Measurements from ENCODE around the gene SLC7A11. TPM values are rescaled to one million over a fixed set of nuclear protein-coding genes. Genes with fewer than 3 reads are reported as not detected.

The SLC7A11 gene
- total and polyA plus RNA-seq, 2 donors (not counting 1 experiment from before 2014, with no cell fraction given): 9.6 to 74.8 TPM

DNA sequence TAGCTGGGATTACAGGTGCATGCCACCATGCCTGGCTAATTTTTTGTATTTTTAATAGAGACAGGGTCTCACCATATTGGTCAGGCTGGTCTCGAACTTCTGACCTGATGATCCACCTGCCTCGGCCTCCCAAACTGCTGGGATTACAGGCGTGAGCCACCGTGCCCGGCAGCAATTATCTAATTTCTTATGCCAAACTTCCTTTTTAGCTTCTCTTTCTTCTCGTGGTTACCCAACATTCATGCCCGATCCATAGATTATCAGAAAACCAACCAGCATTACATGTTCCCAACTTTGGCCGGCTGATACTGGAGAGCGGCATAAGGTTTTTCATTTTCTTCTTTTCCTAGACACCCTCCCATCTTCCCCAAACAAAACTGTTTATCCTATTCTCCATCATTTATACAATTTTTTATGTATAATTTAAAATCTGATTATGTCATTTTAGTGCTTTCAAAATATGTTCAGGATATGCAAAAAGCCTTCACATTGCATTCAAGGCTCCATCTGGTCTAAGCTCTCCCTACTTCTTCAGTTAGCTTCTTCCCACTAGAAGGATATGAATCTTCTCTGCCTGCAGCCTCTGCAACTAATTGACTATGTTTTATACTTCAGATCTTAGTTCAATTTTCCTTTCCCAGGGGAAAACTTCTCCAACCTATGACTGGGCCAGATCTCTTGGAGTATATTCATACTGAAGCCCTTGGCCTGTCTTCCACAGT, 8.7 kb downstream of the SLC7A11 start:
- Histone ChIP-seq H3K4me2 (ENCODE audit: extremely low read depth, insufficient read depth, low read length) (no peak overlapping the region), H2AFZ (ENCODE audit: low read length) (no peak overlapping the region), H3K9ac (ENCODE audit: insufficient read depth, low read length) (no peak overlapping the region), H3K9me3 (ENCODE audit: control insufficient read depth, insufficient read depth, low read depth, low read length) (no peaks in the 10 kb centered on the region), H3K4me3 (replicated peaks in 1 of 4; ENCODE audit: control extremely low read depth in 1 of 4, insufficient read depth in 1 of 4, low read depth in 3 of 4, low read length in 4 of 4) (no peak overlapping the region), H4K20me1 (ENCODE audit: control insufficient read depth, extremely low read depth, insufficient read depth, low read length) (no peaks in the 10 kb centered on the region), H3K27me3 (ENCODE audit: control insufficient read depth, insufficient read depth, low read length) (no peaks in the 10 kb centered on the region), H3K4me1 (ENCODE audit: control insufficient read depth, extremely low read depth, insufficient read depth, low read length) (peaks cover 3% of the 10 kb centered on the region), H3K79me2 (ENCODE audit: control insufficient read depth, insufficient read depth, low read length) (peaks cover 3% of the 10 kb centered on the region), H3K36me3 (ENCODE audit: control insufficient read depth, insufficient read depth, low read length) (no peaks in the 10 kb centered on the region), H3K27ac (ENCODE audit: insufficient read depth, low read length) (no peak overlapping the region)
- DNase-seq (ENCODE audit: low read depth in 2 of 2): no peak
- TF ChIP-seq, protein P1, sequence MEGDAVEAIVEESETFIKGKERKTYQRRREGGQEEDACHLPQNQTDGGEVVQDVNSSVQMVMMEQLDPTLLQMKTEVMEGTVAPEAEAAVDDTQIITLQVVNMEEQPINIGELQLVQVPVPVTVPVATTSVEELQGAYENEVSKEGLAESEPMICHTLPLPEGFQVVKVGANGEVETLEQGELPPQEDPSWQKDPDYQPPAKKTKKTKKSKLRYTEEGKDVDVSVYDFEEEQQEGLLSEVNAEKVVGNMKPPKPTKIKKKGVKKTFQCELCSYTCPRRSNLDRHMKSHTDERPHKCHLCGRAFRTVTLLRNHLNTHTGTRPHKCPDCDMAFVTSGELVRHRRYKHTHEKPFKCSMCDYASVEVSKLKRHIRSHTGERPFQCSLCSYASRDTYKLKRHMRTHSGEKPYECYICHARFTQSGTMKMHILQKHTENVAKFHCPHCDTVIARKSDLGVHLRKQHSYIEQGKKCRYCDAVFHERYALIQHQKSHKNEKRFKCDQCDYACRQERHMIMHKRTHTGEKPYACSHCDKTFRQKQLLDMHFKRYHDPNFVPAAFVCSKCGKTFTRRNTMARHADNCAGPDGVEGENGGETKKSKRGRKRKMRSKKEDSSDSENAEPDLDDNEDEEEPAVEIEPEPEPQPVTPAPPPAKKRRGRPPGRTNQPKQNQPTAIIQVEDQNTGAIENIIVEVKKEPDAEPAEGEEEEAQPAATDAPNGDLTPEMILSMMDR (conservative IDR thresholded peaks at IDR 0.05 in 1 of 2, IDR thresholded peaks at IDR 0.05 in 1 of 2; ENCODE audit: low read depth in 1 of 2, low read length in 2 of 2): no peak
- no peak for TF ChIP-seq EZH2 (IDR thresholded peaks at IDR 0.05; ENCODE audit: low read length, missing control alignments)

- H3K36me3 ChIP-seq (ENCODE audit: control insufficient read depth, insufficient read depth, low read length): no peaks in the 10 kb centered on the region
- peaks cover 3% of the 10 kb centered on the region for H3K4me1 ChIP-seq (ENCODE audit: control insufficient read depth, extremely low read depth, insufficient read depth, low read length)
- H3K79me2 ChIP-seq (ENCODE audit: control insufficient read depth, insufficient read depth, low read length): no peaks in the 10 kb centered on the region
- H3K9ac ChIP-seq (ENCODE audit: insufficient read depth, low read length): no peak overlapping the region
- H3K9me3 ChIP-seq (ENCODE audit: control insufficient read depth, insufficient read depth, low read depth, low read length): no peaks in the 10 kb centered on the region
- TF ChIP-seq, protein P1 (conservative IDR thresholded peaks at IDR 0.05 in 1 of 2, IDR thresholded peaks at IDR 0.05 in 1 of 2; ENCODE audit: low read depth in 1 of 2, low read length in 2 of 2): no peak
- no peak for TF ChIP-seq EZH2 (IDR thresholded peaks at IDR 0.05; ENCODE audit: low read length, missing control alignments)
- DNase-seq (ENCODE audit: low read depth in 2 of 2): no peak
- no peak overlapping the region for H2AFZ ChIP-seq (ENCODE audit: low read length)
- H3K4me3 ChIP-seq (replicated peaks in 1 of 4; ENCODE audit: control extremely low read depth in 1 of 4, insufficient read depth in 1 of 4, low read depth in 3 of 4, low read length in 4 of 4): no peak overlapping the region
- no peak overlapping the region for H3K27ac ChIP-seq (ENCODE audit: insufficient read depth, low read length)
- no peaks in the 10 kb centered on the region for H4K20me1 ChIP-seq (ENCODE audit: control insufficient read depth, extremely low read depth, insufficient read depth, low read length)
- H3K27me3 ChIP-seq (ENCODE audit: control insufficient read depth, insufficient read depth, low read length): no peaks in the 10 kb centered on the region
- H3K4me2 ChIP-seq (ENCODE audit: extremely low read depth, insufficient read depth, low read length): no peak overlapping the region
These were observed 9.8 kb downstream of the SLC7A11 start for GRCh38 chr4:138232364-138232763.

DNA sequence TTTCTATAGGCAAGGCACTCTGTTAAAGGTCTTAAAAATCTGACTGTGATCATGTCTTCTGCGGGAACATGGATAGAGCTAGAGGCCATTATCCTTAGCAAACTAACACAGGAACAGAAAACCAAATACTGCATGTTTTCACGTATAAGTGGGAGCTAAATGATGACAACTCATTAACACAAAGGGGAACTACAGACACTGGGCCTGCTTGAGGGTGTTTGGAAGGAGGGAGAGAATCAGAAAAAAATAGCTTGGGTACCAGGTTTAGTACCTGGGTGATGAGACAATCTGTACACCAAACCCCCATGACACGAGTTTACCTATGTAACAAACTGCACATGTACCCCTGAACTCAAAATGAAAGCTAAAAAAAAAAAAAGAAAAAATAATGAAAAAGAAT, 12.1 kb downstream of the SLC7A11 start:
- no peak for DNase-seq (ENCODE audit: low read depth in 2 of 2)
- TF ChIP-seq, protein P1 (conservative IDR thresholded peaks at IDR 0.05 in 1 of 2, IDR thresholded peaks at IDR 0.05 in 1 of 2; ENCODE audit: low read depth in 1 of 2, low read length in 2 of 2): no peak
- TF ChIP-seq EZH2 (IDR thresholded peaks at IDR 0.05; ENCODE audit: low read length, missing control alignments): no peak
- Histone ChIP-seq H3K9me3 (ENCODE audit: control insufficient read depth, insufficient read depth, low read depth, low read length) (no peaks in the 10 kb centered on the region), H3K4me1 (ENCODE audit: control insufficient read depth, extremely low read depth, insufficient read depth, low read length) (no peaks in the 10 kb centered on the region), H3K27ac (ENCODE audit: insufficient read depth, low read length) (no peak overlapping the region), H4K20me1 (ENCODE audit: control insufficient read depth, extremely low read depth, insufficient read depth, low read length) (no peaks in the 10 kb centered on the region), H3K36me3 (ENCODE audit: control insufficient read depth, insufficient read depth, low read length) (no peaks in the 10 kb centered on the region), H2AFZ (ENCODE audit: low read length) (no peak overlapping the region), H3K4me2 (ENCODE audit: extremely low read depth, insufficient read depth, low read length) (no peak overlapping the region), H3K9ac (ENCODE audit: insufficient read depth, low read length) (no peak overlapping the region), H3K4me3 (replicated peaks in 1 of 4; ENCODE audit: control extremely low read depth in 1 of 4, insufficient read depth in 1 of 4, low read depth in 3 of 4, low read length in 4 of 4) (no peak overlapping the region), H3K27me3 (ENCODE audit: control insufficient read depth, insufficient read depth, low read length) (no peaks in the 10 kb centered on the region), H3K79me2 (ENCODE audit: control insufficient read depth, insufficient read depth, low read length) (no peaks in the 10 kb centered on the region)
